Testis (tissue), 3 donors: Measurements from ENCODE around the gene DDX1. TPM values are rescaled to one million over a fixed set of nuclear protein-coding genes. Genes with fewer than 3 reads are reported as not detected.

Experiments used
- DNase-seq: peaks from one replicate; pipeline ENCODE4 v3.0.0-alpha.2; 2019
- H3K27ac ChIP-seq, 2 donors: fragments of 200-600 bp; sonication (generic); one replicate each; pipeline ENCODE4 v1.5.1; 2019
- H3K27me3 ChIP-seq: fragments of 200-600 bp; sonication (generic); one replicate; pipeline ENCODE4 v1.5.1; 2019
- H3K36me3 ChIP-seq: fragments of 200-600 bp; sonication (generic); one replicate; pipeline ENCODE4 v1.5.1; 2017; ENCODE audit warnings: low read depth; ENCODE audit errors: missing control alignments
- H3K4me1 ChIP-seq: fragments of 200-600 bp; sonication (generic); one replicate; pipeline ENCODE4 v1.5.1; 2019
- H3K4me3 ChIP-seq, 2 donors: fragments of 200-600 bp; sonication (generic); one replicate each; pipeline ENCODE4 v1.5.1; 2017 to 2019
- H3K9me3 ChIP-seq: fragments of 200-600 bp; sonication (generic); one replicate; pipeline ENCODE4 v1.5.1; 2017
- POLR2A ChIP-seq: fragments of 450-650 bp; IDR thresholded peaks from one replicate; pipeline ENCODE4 v1.6.1; 2017; ENCODE audit warnings: antibody characterized with exemption, mild to moderate bottlenecking, moderate library complexity
- WGBS, 2 donors: methylation state at CpG; one replicate each; pipeline ENCODE4 v1.1.5; 2018; 5-methylcytosine and 5-hydroxymethylcytosine counted together
- intact Hi-C: fragments of 100-400 bp; cut with DNase I; formaldehyde crosslinking; loops from one replicate; pipeline ENCODE4 v1.15.1; 2023; ENCODE audit warnings: low total_unique reads
- polyA plus RNA-seq: library from polyadenylated mRNA; stranded (reverse); fragments of 350-450 nt; fragmentation: Illumina TruSeq; extraction: RNeasy Lipid Tissue Mini Kit (QIAGEN cat#74804); gene quantifications from one replicate; pipeline ENCODE4 v1.2.3, GENCODE V29; 2014; ENCODE audit warnings: low read depth, low replicate concordance; ENCODE audit not compliant: insufficient read depth
- total RNA-seq, 2 donors: library from RNA; depleted of rRNA; stranded (reverse); fragments of >200 nt; gene quantifications; one replicate each; pipeline ENCODE4 v1.2.3, GENCODE V29; 2016
- TF ChIP-seq, protein P1 (sequence below), 3 experiments: fragments of 450-650 bp in 2 of 3; fragments of 200-600 bp in 1 of 3; sonication (generic) in 1 of 3; IDR thresholded peaks; one replicate each; pipeline ENCODE4 v1.5.1; 2016 to 2019; ENCODE audit warnings: antibody characterized with exemption in 3 of 3, mild to moderate bottlenecking in 2 of 3, moderate library complexity in 1 of 3

DDX1 gene
- total and polyA plus RNA-seq, 3 donors from 2014 or later = 60.4 to 66.9 (median 65.0) TPM

DNA sequence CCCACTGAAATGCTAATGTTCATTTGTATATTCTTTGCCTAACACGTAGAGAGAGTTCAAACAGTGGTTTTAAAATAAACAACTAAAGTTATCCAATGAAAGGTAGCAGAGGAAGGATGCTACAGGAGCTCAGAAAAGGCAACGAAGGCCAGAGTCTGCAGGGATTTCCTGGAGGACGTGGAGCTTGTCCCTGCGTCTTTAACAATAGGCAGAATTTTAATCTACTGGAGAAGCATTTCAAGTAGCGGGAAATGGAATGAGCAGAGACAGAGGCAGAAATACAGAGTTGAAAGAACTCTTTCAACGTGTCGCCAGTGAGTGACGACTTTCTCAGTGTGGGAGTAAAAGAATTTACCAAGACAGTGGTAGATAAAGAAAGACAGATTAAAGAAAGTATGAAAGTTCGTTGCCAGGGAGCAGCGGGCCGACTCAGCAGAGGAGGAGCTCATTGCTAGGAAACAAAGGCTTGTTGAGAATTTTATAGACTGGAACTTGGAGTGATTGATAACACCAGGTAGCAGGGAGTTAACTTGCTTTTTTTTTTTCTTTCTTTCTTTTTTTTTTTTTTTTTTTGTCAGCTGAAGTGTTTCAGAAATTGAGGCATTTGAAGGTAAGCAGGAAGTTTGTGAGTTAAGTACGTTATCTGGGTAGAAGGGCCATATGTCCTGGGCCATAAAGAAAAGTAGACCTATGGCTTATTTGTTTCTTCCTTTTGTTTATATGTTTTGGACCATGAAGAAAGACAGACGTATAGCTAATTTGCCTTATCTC is 29.9 kb upstream of the DDX1 start:
- DNase-seq = peak; percentile 88
- intact Hi-C loops = no loop called here
- H3K4me3 ChIP-seq = peak overlapping the region; percentile 90 to 91
- H3K27me3 ChIP-seq = no peaks in the 10 kb centered on the region
- 3 to 6% methylated on average over 13 of the region's 13 CpGs for WGBS, 2 donors
- H3K4me1 ChIP-seq = peaks cover 10% of the 10 kb centered on the region
- peak overlapping the region; percentile 87 to 90 for H3K27ac ChIP-seq
- H3K9me3 ChIP-seq = no peaks in the 10 kb centered on the region
- no peaks in the 10 kb centered on the region for H3K36me3 ChIP-seq
- TF ChIP-seq POLR2A = no peak
- TF ChIP-seq, protein P1, sequence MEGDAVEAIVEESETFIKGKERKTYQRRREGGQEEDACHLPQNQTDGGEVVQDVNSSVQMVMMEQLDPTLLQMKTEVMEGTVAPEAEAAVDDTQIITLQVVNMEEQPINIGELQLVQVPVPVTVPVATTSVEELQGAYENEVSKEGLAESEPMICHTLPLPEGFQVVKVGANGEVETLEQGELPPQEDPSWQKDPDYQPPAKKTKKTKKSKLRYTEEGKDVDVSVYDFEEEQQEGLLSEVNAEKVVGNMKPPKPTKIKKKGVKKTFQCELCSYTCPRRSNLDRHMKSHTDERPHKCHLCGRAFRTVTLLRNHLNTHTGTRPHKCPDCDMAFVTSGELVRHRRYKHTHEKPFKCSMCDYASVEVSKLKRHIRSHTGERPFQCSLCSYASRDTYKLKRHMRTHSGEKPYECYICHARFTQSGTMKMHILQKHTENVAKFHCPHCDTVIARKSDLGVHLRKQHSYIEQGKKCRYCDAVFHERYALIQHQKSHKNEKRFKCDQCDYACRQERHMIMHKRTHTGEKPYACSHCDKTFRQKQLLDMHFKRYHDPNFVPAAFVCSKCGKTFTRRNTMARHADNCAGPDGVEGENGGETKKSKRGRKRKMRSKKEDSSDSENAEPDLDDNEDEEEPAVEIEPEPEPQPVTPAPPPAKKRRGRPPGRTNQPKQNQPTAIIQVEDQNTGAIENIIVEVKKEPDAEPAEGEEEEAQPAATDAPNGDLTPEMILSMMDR (IDR thresholded peaks at IDR 0.05) = no peak

DNA sequence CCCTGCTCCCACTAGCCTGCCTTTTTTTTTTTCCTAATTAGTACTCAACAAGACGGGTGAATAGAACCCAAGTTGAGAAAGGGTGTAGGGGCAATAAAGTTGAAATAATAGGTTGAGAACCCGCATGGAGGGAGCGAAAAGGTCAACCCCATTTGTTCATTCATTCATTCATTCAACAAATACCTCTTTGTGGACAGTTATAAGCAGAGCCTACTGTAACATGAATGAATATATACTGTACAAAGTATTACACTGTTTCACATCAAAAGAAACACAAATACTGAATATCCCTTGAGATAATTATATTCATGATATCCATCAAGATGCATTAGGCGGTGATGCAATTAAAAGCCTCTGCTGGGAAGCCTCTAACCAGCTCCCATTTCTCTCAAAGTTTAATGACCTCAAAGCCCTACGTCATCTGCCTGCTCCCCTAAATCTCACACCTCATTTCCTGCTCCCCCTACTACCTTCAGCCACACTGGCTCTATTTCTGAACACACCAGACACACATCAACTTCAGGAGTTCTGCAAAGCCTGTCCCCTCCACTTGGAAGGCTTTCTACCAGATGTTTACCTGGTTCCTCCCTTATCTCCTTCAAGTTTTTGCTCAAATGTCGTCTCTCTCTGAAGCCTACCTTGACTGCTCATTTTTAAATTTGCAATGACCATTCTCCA is 29.2 kb upstream of the DDX1 start:
- Histone ChIP-seq H3K9me3 (no peaks in the 10 kb centered on the region), H3K27ac (peak overlapping the region in 1 of 2 donors; percentile 90), H3K4me3 (peak overlapping the region in 1 of 2 donors; percentile 91), H3K4me1 (peaks cover 10% of the 10 kb centered on the region), H3K36me3 (no peaks in the 10 kb centered on the region), H3K27me3 (no peaks in the 10 kb centered on the region)
- intact Hi-C loops = no loop called here
- no peak for TF ChIP-seq POLR2A
- TF ChIP-seq, protein P1 (IDR thresholded peaks at IDR 0.05) = no peak
- 58 to 60% methylated on average over 6 of the region's 6 CpGs for WGBS, 2 donors
- DNase-seq = no peak

GRCh38 chr2:15563227-15564100 is 28.2 kb upstream of the DDX1 start:
- Histone ChIP-seq H3K4me1 (peaks cover 10% of the 10 kb centered on the region), H3K36me3 (no peaks in the 10 kb centered on the region), H3K4me3 (no peak overlapping the region), H3K27me3 (no peaks in the 10 kb centered on the region), H3K27ac (no peak overlapping the region), H3K9me3 (no peaks in the 10 kb centered on the region)
- intact Hi-C loops = no loop called here
- no peak for DNase-seq
- TF ChIP-seq, protein P1 (IDR thresholded peaks at IDR 0.05) = no peak
- TF ChIP-seq POLR2A = no peak
- WGBS, 2 donors = 86 to 87% methylated on average over 9 of the region's 9 CpGs

- no peaks in the 10 kb centered on the region for H3K27me3 ChIP-seq
- H3K36me3 ChIP-seq = no peaks in the 10 kb centered on the region
- no peak overlapping the region for H3K4me3 ChIP-seq
- H3K4me1 ChIP-seq = no peaks in the 10 kb centered on the region
- no peaks in the 10 kb centered on the region for H3K9me3 ChIP-seq
- no peak for DNase-seq
- no peak overlapping the region for H3K27ac ChIP-seq
- WGBS, 2 donors = 81 to 92% methylated on average over 3 of the region's 3 CpGs
- no peak for TF ChIP-seq POLR2A
- intact Hi-C loops = no loop called here
Observed at GRCh38 chr2:15565392-15565791, 26.3 kb upstream of the DDX1 start.
